LNCaP clone FGC (cell line): ENCODE measurements around the gene LIN54.

Source experiments
- DNase-seq: peaks from one replicate; pipeline ENCODE4 v3.0.0-alpha.2; 2011; ENCODE audit warnings: low read depth
- H3K4me3 ChIP-seq: 2 replicates; pipeline ENCODE4 v1.5.1; 2011; ENCODE audit warnings: mild to moderate bottlenecking, low read depth, low read length, control low read depth
- TF ChIP-seq, protein P1 (sequence below): IDR thresholded peaks from 2 replicates; pipeline ENCODE4 v1.5.1; 2012; ENCODE audit warnings: mild to moderate bottlenecking; ENCODE audit not compliant: control insufficient read depth, insufficient read depth; ENCODE audit errors: extremely low read depth

Gene LIN54

DNA sequence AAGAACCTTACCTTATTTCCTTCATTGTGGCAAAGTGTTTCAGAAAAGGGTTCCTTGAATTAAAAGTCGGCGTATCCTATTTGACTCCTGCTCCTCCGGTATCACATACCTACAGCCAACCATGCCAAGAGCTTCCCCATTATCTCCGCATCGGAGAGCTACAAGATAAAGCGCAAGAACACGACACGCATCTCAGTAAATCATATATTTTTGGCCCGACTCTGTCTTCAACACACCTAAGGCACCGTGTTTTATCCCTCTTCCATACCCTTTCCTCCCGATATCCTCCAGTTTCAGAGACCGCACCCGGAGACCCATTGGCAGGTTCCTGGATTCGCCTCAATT lies 110.6 kb downstream of the LIN54 start:
- TF ChIP-seq, protein P1, sequence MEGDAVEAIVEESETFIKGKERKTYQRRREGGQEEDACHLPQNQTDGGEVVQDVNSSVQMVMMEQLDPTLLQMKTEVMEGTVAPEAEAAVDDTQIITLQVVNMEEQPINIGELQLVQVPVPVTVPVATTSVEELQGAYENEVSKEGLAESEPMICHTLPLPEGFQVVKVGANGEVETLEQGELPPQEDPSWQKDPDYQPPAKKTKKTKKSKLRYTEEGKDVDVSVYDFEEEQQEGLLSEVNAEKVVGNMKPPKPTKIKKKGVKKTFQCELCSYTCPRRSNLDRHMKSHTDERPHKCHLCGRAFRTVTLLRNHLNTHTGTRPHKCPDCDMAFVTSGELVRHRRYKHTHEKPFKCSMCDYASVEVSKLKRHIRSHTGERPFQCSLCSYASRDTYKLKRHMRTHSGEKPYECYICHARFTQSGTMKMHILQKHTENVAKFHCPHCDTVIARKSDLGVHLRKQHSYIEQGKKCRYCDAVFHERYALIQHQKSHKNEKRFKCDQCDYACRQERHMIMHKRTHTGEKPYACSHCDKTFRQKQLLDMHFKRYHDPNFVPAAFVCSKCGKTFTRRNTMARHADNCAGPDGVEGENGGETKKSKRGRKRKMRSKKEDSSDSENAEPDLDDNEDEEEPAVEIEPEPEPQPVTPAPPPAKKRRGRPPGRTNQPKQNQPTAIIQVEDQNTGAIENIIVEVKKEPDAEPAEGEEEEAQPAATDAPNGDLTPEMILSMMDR: no peak
- H3K4me3 ChIP-seq: peak overlapping the region; percentile 79
- DNase-seq: peak; percentile 40

DNA sequence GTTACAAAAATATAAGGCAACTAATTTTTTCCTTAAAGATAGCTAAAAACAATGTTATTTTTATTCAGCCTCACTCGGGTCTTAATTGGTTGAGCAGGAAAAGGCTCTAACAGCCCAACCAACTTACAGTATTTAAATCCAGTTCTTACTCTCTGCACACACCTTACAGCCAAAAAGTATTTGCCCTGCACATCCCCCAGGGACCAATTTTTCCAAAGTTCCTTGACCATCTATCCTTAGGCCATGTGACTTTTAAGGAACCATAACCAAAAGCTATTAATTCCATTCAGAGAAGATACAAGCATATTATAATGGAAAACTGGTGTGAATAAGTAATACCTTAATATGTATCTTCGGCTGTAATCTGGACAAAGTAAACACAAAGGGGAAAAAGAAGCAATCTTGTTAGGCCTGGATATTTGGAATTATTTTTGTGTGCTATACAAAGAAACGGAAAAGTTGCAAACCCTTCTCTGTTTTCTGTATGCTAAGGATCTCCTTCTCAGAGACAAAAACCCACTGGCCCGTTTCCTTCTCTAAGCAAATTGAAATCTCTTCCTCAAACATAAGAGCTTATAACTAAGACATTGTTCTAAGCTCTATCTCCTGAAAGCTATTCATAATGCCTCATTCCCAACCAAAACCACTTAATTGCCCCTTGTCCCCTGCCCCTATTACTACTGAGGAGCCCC lies 111.1 kb downstream of the LIN54 start:
- H3K4me3 ChIP-seq: peak overlapping the region; percentile 79
- TF ChIP-seq, protein P1: no peak
- DNase-seq: no peak

DNA sequence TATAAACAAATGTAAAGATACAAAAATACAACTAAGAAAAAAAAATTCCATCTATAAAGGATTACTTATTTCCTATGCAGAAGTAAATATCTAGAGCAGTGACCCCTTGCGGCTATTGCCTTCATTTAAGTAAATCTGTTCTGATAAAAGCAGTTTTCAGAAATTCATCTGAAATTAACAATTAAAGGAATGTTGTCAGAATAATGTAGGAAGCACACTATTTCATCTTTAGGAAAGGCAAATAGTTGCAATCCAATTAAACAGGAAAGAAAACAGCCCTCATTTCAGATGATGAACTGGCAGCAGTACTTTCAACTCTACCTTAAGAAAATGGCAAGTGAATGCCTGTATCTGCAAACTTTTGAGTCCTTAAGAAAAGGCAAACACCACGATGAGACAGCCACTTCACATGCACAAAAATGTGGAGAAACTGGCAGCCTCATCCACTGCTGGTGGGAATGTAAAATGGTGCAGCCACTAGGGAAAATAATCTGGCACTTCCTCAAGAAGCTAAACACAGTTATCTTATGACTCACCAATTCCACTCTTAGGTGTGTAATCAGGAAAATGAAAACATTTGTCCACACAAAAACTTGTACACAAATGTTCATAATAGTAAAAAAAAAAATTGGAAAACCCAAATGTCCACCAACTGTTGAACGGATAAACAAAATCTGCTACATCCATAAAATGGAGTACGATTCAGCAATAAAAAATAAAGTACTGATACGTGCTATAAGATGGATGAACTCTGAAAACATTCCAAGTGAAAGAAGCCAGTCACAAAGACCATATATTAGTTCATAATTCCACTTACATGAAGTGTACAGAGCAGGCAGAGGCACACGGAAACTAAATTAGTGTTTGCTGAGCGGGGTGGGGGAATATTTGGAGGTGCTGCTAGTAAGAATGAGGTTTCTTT lies 112.0 kb downstream of the LIN54 start:
- peak overlapping the region; percentile 79 for H3K4me3 ChIP-seq
- DNase-seq: no peak
- TF ChIP-seq, protein P1: peak; percentile 22; the same call in 1 of the 2 replicates

DNA sequence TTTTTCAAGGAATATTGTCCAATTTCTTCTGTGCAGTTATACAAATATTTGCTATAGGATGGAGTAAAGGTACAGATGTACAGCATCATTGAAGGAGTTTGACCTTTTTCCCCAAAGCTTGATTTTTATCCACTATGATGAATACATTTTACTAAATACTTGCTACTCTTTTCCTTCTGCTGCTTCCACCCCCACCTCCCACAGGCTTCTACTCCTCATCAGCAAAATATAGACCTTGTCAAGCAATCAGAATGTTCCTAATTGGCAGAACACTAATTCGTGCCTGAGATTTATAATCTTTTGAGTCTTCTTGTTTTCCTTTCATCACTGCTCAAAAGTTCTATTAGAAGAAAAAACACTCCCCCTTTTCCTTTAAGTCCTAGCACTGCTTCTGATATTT lies 113.9 kb downstream of the LIN54 start:
- no peak overlapping the region for H3K4me3 ChIP-seq
- TF ChIP-seq, protein P1: no peak
- DNase-seq: no peak

DNA sequence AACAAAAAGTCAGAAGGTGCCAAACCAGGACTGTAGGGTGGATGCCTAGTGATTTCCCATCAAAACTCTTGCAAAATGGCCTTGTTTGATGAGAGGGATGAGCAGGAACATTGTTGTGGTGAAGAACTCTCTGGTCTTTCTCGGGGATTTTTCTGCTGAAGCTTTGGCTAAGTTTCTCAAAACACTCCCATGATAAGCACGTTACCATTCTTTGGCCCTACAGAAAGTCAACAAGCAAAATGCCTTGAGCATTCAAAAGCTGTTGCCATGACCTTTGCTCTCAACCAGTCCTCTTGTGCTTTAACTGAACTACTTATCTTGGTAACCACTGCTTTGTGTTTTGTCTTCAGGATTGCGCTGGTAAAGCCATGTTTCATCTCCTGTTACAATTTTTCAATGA lies 116.7 kb downstream of the LIN54 start:
- DNase-seq: no peak
- TF ChIP-seq, protein P1: no peak
- H3K4me3 ChIP-seq: no peak overlapping the region

DNA sequence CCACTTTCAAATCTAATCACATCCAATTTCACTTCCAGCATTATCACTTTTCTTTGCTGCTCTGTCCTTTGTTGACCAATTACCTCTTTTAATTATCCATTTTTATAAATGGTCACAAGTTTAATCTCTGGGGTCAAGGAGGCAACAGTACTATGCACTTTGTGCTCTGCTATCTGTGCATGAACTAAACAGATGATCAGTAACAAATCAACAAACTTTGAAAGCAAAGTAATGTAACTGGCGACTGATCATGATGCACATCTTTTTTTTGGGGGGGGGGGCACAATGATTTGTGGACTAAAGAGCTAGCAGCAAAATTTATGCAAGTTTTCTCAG lies 118.2 kb downstream of the LIN54 start:
- TF ChIP-seq, protein P1: no peak
- H3K4me3 ChIP-seq: no peak overlapping the region
- DNase-seq: no peak
